CD4-positive, alpha-beta T cell treated with Interleukin-12 subunit alpha and Interleukin-12 subunit beta, for 1 hour (primary cell): ENCODE data around the gene IGSF6.

ENCODE experiments used
- DNase-seq: peaks from one replicate; pipeline ENCODE4 v3.0.0-alpha.2; 2020

The IGSF6 gene

GRCh38 chr16:21598701-21599121 lies 53.7 kb downstream of the IGSF6 start:
- DNase-seq, result no peak

GRCh38 chr16:21598206-21598605 lies 54.2 kb downstream of the IGSF6 start:
- no peak for DNase-seq

- no peak for DNase-seq
Observed at GRCh38 chr16:21597561-21598030, 54.8 kb downstream of the IGSF6 start.

- DNase-seq, result no peak
Observed at GRCh38 chr16:21593530-21594289, 58.7 kb downstream of the IGSF6 start.

- DNase-seq, result no peak
Observed at GRCh38 chr16:21592191-21592590, 60.2 kb downstream of the IGSF6 start.

- DNase-seq, result no peak
Observed at GRCh38 chr16:21590796-21591195, 61.6 kb downstream of the IGSF6 start.

GRCh38 chr16:21590287-21590686 lies 62.1 kb downstream of the IGSF6 start:
- no peak for DNase-seq

- DNase-seq, result no peak
Observed at GRCh38 chr16:21589551-21589950, 62.9 kb downstream of the IGSF6 start.
